HG02798 (cell line): ENCODE results near the gene OTUB1.

Experiments
- ATAC-seq: cut with Tn5 transposase; IDR thresholded peaks from one replicate; pipeline ENCODE4 v1.9.1; 2021; ENCODE audit warnings: mild to moderate bottlenecking; ENCODE audit not compliant: unreplicated experiment, poor library complexity

Gene OTUB1

GRCh38 chr11:64003807-64004589 lies 17.8 kb downstream of the OTUB1 start:
- no peak for ATAC-seq

- ATAC-seq, result no peak
Observed at GRCh38 chr11:64004590-64004984, 18.3 kb downstream of the OTUB1 start.

GRCh38 chr11:64005691-64006090 lies 19.5 kb downstream of the OTUB1 start:
- ATAC-seq, result no peak

- no peak for ATAC-seq
Observed at GRCh38 chr11:64006398-64006797, 20.2 kb downstream of the OTUB1 start.

GRCh38 chr11:64007160-64007628 lies 21.0 kb downstream of the OTUB1 start:
- no peak for ATAC-seq

GRCh38 chr11:64007629-64008282 lies 21.5 kb downstream of the OTUB1 start:
- no peak for ATAC-seq

- ATAC-seq, result no peak
Observed at GRCh38 chr11:64008283-64008913, 22.2 kb downstream of the OTUB1 start.

GRCh38 chr11:64008914-64009633 lies 22.8 kb downstream of the OTUB1 start:
- ATAC-seq, result no peak

- ATAC-seq, result no peak
Observed at GRCh38 chr11:64009710-64010109, 23.5 kb downstream of the OTUB1 start.

GRCh38 chr11:64010783-64011182 lies 24.5 kb downstream of the OTUB1 start:
- ATAC-seq, result no peak

- no peak for ATAC-seq
Observed at GRCh38 chr11:64011371-64011770, 25.1 kb downstream of the OTUB1 start.

- ATAC-seq, result no peak
Observed at GRCh38 chr11:64013141-64013896, 27.1 kb downstream of the OTUB1 start.

GRCh38 chr11:64014356-64014755 lies 28.1 kb downstream of the OTUB1 start:
- no peak for ATAC-seq

- ATAC-seq, result no peak
Observed at GRCh38 chr11:64015510-64015909, 29.3 kb downstream of the OTUB1 start.

- no peak for ATAC-seq
Observed at GRCh38 chr11:64015935-64016845, 30.0 kb downstream of the OTUB1 start.

GRCh38 chr11:64017945-64018224 lies 31.6 kb downstream of the OTUB1 start:
- ATAC-seq, result no peak

GRCh38 chr11:64018310-64018709 lies 32.1 kb downstream of the OTUB1 start:
- ATAC-seq, result no peak

- no peak for ATAC-seq
Observed at GRCh38 chr11:64019106-64020037, 33.1 kb downstream of the OTUB1 start.
